ENCODE measurements around the gene DACT2.

Gene DACT2

GRCh38 chr6:168261234-168261633, 58.3 kb downstream of the DACT2 start:
- DNase-seq = no peak

GRCh38 chr6:168260420-168260987, 59.1 kb downstream of the DACT2 start:
- DNase-seq = no peak

GRCh38 chr6:168258795-168259194, 60.8 kb downstream of the DACT2 start:
- DNase-seq = no peak

GRCh38 chr6:168256940-168257339, 62.6 kb downstream of the DACT2 start:
- DNase-seq = no peak

Data from AML-193 (cell line).